ENCODE data around the gene IFITM5.
A peak's percentile ranks its signal among the peaks of the same experiment; 100 is the strongest.
"Not testable (repeated sequence)": the region's sequence is repeated elsewhere in the genome, so short reads cannot be mapped to it uniquely, and the experiment has no call there.

IFITM5 gene

DNA sequence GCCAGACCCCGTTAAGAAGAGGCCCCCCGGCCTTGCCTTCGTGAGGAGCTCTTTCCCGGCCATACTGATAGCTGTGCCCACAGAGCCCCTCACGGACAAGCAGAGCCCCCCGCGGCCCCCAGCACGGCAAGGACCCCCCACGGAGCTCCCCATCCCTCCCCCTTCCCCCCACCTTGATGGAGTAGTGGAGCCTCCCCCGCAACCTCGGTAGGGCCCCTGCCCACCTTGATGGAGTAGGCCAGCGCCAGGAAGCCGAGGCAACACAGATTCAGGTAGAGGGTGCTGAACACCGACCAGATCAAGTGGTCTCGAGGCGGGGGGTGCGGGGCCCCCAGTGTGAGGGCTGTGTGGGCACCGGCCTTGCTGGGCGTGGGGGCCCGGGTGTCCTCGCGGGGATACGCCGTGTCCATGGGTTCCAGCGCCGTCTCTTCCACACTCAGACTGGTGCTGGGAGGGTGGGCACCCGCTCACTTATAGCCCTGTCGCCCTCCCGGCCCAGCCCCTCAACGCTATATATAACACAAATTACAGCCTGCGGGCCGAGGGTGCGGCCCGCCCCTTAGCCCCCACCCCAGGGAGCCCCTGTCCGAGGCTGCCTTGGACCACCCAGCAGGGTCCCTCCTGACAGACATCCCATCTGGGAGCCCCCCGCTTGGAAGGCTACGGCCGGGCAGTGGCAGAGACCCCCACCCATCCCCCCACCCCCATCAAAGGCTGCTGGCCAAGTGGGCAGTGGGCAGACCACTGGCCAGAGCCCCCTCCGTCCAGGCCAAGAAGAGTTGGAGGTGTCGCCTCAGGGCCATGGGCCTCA, at the start of gene IFITM5:
IFITM5 (minus strand) TSS at position 446 of the 811 bp plus-strand sequence; CDS start at position 410, 36 bp downstream.
- no peak for DNase-seq

- DNase-seq, result no peak
Measured at GRCh38 chr11:346529-346928, 47.2 kb upstream of the IFITM5 start.

GRCh38 chr11:344836-345578, 45.7 kb upstream of the IFITM5 start:
- DNase-seq, result no peak

DNA sequence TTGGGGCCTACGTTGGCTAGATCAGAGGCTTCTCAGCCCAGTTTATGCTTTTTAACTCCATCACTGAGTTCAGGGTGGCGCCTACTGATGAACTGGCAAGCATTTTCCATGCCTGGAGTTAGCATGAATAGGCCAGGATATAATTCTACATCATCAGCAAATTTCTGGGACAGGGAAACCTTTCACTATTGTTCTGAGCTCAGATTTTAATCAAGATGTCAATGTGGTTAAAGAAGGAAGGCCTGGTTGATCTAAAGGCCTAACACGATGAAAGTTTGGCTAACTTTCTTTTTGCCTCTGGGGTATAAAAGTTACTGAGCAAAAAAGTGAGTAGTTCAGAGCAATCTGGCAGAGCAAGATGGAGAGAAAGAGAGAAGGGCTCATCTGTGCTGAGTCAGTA, 43.0 kb upstream of the IFITM5 start:
- DNase-seq, result no peak

- DNase-seq, result no peak
Measured at GRCh38 chr11:340539-341512, 41.5 kb upstream of the IFITM5 start.

DNA sequence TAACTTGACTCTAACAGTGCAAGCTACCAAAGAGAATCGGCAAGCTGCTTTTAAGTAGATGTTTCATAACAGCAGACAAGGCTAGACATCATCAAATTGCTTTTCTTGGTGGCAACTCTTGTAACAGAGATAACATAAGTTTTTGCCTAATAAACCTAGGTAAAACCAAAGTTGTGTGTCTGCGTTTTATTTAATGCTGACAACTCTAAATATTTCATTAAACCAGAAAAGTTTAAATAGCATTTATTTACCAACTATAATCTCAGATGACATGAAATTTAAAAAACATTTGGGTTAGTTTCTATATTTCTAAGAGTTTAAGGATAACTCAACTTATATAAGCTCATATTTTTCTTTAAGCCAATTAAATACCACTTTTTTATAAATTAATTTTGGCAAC, 40.6 kb upstream of the IFITM5 start:
- no peak for DNase-seq

GRCh38 chr11:337711-338110, 38.4 kb upstream of the IFITM5 start:
- DNase-seq, result no peak

DNA sequence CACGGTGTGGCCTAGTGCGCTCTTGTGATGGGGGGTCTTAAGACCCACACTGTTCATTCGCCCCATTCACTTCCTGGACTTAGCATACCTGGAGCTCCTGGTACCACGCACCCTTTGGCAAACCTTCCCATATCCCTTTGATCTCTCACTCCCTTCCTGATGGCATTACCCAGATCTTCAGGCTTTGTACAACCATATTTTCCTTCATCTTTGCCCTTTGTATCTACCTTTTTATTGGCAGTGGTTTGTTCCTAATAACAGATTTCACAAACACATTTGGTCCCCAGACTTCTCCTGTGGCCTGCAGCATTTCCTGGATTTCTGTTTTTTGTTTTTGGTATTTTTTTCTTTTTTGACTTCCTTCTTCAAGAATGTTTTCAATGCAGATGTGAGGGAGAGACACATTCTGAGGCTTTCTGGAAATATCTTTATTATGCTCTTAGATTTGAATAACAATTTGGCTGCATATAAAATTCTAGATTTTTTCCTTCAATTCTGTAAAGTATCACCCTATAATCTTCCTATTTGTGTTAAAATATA, 37.4 kb upstream of the IFITM5 start:
- DNase-seq, result no peak

- no peak for DNase-seq
Measured at GRCh38 chr11:335779-336658, 36.7 kb upstream of the IFITM5 start.

DNA sequence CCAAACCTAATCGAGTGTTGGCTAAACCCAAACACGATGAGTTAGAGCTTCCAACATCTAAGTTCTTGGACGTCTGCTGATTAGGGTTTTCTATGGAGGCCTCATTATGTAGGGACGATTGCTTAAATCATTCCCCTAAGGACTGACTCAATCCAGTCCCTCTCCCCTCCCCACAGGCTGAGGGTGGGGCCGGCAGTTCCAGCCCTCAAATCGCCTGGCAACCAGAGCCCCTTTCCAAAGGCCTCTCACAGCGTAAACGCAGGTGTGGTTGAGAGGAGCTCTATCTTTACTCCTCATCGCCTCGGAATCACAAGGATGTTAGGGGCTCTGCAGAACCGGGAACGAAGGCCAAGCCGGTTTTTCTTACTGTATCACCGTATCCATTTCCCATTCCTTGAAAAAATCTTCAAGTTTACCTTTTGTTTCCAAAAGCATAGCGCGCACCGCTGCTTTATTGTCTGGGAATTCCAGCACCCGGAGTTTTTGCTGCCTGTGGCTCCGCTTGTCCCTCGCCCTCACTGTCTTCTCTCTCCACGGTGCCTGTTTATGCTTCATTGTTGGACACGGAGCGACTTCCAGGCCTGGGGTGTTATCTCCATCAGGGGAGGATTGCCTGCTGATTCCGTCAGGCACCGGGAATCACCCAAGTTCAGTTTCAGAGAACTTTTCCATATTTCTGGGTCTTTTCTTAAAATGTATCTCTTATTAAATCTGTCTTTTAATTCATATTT, 35.1 kb upstream of the IFITM5 start:
- no peak for DNase-seq

DNA sequence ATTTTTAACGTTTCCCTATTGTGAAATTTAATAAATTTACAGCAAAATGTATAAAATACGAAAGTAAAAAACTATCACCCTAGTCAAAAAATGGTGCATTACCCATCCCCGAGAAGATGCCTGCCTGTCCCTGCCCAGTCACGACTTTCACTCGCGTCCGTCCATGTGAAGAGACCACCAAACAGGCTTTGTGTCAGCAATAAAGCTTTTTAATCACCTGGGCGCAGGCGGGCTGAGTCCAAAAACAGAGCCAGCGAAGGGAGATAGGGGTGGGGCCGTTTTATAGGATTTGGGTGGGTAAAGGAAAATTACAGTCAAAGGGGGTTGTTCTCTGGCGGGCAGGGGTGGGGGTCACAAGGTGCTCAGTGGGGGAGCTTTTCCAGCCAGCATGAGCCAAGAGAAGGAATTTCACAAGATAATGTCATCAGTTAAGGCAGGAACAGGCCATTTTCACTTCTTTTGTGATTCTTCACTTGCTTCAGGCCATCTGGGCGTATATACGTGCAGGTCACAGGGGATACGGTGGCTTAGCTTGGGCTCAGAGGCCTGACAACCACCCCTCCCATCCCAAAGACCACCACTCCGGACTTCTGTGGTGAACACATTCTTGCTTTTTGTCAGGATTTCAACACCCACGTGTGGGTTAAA, 34.4 kb upstream of the IFITM5 start:
- DNase-seq, result not testable (repeated sequence)

DNA sequence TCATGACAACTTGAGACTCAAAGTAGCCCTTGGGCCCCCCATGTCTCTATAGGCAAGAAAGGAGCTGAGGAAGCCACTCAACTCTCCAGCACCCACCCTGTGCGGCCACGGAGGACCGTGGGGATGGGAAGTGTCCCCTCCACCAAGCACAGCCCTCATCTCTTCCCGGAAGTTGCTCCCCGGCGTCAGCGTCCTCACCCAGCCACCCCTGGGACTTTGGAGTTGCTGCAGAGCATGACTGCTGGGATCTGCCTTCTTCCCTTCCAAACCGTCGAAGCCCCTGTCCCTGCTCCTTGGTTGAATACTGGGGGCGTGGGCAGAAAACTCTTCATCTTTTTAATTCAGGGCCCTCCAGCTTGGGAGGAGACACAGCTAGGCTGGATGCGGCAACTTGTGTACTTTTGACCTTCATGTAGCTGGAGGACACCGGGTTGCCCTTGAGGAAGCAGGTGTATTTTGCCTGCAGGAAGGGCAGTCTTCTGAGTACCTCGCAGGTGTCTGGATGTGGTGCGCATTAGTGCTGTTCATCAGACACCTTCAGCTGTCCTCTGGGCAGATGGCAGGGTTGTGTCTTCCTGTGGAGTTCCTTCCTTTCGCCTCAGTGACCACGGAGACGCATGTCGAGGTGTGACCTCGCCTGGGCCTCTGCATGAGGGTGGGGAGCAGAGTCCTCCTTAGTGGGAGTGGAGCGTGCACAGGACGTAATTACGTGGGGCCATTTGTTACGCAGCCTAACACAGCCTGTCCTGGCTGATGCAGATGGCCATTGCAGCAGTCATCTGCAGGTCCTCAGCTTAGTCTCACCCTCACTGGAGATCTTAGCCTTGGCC, 33.5 kb upstream of the IFITM5 start:
- no peak for DNase-seq

GRCh38 chr11:331358-332060, 32.2 kb upstream of the IFITM5 start:
- DNase-seq, result no peak

- DNase-seq, result peak in 1 of 2 donors; percentile 39
Measured at GRCh38 chr11:330694-331357, 31.5 kb upstream of the IFITM5 start.

GRCh38 chr11:330307-330693, 31.0 kb upstream of the IFITM5 start:
- no peak for DNase-seq

DNA sequence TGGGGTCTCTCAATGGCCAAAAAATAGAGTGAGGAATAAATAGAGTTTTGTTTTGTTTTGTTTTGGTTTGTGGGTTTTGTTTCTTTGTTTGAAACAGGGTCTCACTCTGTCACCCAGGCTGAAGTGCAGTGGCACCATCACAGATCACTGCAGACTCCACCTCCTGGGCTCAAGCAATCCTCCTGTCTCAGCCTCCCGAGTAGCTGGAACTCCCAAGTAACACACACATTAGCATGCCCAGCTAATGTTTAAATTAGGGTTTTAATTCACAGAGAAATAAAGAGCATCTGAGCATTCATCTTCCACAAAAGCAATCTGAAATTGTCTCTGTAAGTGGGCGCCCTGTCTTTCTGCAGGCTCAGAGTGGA, 30.5 kb upstream of the IFITM5 start:
- no peak for DNase-seq

DNA sequence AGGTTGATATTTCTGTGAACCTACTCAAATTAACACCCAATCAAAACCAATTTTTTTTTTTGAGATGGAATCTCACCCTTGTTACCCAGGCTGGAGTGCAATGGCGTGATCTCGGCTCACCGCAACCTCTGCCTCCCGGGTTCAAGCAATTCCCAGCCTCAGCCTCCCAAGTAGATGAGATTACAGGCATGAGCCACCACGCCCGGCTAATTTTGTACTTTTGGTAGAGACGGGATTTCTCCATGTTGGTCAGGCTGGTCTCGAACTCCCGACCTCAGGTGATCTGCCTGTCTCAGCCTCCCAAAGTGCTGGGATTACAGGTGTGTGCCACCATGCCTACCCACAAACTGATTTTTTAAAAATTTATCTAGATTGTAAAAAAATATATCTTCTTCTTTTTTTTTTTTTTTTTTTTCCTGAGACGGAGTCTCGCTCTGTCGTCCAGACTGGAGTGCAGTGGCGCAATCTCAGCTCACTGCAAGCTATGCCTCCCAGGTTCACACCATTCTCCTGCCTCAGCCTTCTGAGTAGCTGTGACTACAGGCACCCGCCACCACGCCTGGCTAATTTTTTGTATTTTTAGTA, 29.3 kb upstream of the IFITM5 start:
- DNase-seq, result not testable (repeated sequence)

DNA sequence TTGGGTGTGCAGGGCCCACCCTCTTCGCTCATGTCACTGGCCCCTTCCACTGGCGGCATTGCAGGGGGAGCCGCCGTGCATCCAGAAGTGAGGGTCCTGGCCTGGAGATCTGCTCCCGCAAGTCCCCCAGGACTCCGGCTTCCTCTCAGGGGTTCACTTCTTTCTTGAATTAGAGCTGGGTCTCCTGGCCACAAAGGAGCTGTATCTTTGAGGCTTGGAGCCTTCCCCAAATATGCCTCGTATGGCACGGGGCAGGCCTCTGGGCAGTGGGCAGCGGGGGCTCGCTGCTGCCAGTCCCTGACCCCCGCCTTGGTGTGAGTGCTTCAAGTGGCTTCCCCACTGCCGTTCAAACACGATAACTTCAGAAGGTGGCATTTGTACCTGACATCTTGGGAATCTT, 28.7 kb upstream of the IFITM5 start:
- no peak for DNase-seq

Measured in CD4-positive, alpha-beta T cell treated with Interleukin-1 beta for 1 hour (primary cell).